GM12873 (cell line): ENCODE results near the gene UBE3A.

Experiments
- TF ChIP-seq, protein P1 (sequence below): IDR thresholded peaks from 2 replicates; pipeline ENCODE4 v1.5.1; 2012; ENCODE audit warnings: low read depth, mild to moderate bottlenecking, moderate library complexity, low read length, control low read depth; ENCODE audit not compliant: insufficient read depth; ENCODE audit errors: missing control alignments

Gene UBE3A

DNA sequence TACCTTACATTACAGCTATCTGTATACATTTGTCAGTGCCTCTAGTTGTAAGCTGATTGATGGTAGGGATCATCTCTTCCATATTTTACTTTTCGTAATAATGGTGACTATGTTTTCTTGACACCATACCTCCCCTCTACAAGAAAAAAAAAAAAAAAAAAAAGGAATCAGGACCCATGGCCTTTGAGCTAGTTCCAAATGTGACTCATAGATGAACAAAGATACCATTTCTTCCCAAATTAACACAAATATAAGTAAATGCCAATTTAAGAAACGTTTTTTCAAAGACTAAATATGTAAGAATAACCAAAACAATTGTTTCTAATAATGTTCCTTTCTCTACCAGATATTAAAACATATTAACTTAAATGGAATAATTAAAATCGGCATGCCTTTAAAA is 23.1 kb downstream of the UBE3A start:
- TF ChIP-seq, protein P1, sequence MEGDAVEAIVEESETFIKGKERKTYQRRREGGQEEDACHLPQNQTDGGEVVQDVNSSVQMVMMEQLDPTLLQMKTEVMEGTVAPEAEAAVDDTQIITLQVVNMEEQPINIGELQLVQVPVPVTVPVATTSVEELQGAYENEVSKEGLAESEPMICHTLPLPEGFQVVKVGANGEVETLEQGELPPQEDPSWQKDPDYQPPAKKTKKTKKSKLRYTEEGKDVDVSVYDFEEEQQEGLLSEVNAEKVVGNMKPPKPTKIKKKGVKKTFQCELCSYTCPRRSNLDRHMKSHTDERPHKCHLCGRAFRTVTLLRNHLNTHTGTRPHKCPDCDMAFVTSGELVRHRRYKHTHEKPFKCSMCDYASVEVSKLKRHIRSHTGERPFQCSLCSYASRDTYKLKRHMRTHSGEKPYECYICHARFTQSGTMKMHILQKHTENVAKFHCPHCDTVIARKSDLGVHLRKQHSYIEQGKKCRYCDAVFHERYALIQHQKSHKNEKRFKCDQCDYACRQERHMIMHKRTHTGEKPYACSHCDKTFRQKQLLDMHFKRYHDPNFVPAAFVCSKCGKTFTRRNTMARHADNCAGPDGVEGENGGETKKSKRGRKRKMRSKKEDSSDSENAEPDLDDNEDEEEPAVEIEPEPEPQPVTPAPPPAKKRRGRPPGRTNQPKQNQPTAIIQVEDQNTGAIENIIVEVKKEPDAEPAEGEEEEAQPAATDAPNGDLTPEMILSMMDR: no peak

DNA sequence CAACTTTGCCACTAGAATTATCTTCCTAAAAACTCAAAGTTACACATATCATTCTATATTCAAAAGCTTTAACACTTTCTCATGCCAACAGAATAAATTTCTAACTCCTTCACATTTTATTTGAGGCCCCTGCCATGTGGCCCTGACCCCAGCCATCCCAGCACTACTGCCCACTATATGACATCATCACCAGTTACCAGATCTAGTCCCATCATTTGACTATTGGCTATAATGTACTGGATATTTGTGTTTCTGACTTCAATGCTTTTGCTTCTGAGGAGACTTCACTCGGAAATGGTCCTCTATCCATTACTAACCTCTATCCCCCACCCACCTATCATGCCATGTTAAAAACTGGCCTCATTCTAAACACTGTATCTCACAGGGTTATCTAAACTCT is 23.6 kb downstream of the UBE3A start:
- TF ChIP-seq, protein P1: no peak

DNA sequence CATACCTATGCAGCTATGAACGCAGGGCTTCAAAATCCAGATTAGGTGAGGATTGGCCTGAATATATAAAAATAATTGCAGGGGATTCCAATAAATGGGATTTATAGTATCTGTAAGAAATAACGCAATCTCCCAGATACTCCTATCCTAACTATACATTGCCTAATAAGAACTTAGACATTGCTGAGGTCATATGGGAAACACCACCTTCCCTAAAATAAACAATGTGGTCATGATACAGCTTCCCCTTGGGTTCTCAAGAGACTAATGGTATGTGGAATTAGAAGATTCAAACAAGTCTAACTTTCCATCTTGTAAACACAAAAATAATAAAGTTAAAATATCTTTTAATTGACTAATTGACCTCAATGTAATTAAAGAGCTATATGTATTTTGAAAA is 28.2 kb downstream of the UBE3A start:
- TF ChIP-seq, protein P1: no peak

DNA sequence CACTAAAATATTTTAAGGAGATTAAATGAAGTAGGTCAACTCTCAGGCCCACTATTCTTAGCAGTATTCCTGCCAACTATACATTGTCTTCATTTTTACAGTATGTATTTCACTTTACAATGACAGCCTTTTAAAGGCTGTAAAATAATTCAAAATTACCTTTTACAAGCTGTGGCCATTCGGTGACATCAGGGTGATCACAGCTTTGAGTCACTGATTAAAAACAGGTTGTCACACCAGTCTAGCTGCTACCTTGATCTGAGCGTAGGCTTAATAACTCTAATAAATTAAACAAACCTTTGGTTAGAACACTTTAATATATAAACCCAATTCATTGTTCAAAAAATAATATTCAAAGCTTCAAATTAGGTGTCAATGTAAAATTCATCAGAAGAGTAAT is 29.9 kb downstream of the UBE3A start:
- TF ChIP-seq, protein P1: no peak

DNA sequence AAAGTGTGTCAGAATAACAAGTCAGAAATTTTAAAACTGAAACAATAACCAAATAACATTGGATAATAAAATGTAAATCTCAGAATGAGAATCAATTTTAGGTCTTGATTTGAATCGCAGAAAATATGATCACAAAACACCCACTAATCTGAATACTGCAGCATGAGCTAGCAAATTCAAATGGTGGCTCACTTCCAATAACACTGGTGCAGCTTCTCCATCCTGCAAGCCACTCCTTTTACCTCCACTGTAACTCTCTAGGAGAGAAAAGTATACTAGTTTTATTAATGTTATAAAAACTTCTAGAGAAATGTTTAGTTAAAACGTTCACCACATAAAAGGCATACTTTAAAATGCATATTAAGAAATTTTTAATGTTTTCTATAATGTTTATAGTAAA is 30.4 kb downstream of the UBE3A start:
- TF ChIP-seq, protein P1: no peak

DNA sequence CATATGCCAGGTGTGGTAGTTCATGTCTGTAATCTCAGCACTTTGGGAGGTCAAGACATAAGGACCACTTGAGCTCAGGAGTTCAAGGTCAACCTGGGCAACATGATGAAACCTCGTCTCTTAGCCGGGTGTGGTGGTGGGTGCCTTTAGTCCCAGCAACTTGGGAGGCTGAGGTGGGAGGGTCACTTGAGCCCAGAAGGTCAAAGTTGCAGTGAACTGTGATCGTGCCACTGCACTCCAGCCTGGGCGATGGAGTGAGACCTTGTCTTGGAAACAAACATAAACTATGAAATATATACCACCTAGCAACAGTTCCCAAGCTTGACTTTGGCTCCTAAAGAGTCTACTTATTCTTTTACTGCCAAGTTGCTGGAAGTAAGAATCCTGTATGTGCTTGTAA is 30.9 kb downstream of the UBE3A start:
- TF ChIP-seq, protein P1: no peak

DNA sequence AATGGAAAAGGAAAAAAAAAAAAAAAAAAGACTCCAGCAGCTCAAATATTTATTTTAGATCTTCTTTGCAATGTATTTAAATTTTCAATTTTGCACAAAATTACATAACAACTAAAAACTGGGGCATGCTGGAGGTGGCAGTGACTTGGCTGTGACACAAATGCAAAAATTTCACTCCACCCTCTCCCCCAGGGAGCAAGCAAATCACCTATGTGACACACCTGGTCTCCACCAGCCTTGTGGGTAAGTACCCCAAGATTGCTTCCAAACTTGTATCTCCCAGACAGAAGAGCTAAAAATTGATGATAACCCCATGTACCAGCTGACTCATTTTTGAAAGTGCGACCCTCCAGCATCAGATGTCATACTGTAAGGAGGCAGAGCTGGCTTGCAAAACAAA is 32.0 kb downstream of the UBE3A start:
- TF ChIP-seq, protein P1: no peak
